Measurements from ENCODE around the gene S100A2. TPM values are rescaled to one million over a fixed set of nuclear protein-coding genes. Genes with fewer than 3 reads are reported as not detected.

The S100A2 gene
- total and polyA plus RNA-seq, 2 of the 13 experiments (the other 11 are each of a cell fraction or from before 2014, with no cell fraction given): 1.2 TPM

GRCh38 chr1:153568367-153569099 is 2.9 kb upstream of the S100A2 start (continued):
- TF ChIP-seq TCF7L2 (IDR thresholded peaks at IDR 0.05; ENCODE audit: low read depth, low read length) (no peak), TFAP4 (IDR thresholded peaks at IDR 0.05; ENCODE audit: borderline replicate concordance, low read depth) (0 out of 2 replicates have a peak, but pooled peaks have one; percentile 40), ZNF775 (CRISPR knock-in tag; IDR thresholded peaks at IDR 0.05; ENCODE audit: borderline replicate concordance) (no peak), TBX2 (CRISPR knock-in tag; IDR thresholded peaks at IDR 0.05; ENCODE audit: borderline replicate concordance) (no peak), ZSCAN31 (CRISPR knock-in tag; IDR thresholded peaks at IDR 0.05; ENCODE audit: low read depth) (no peak), ZNF317 (CRISPR knock-in tag; IDR thresholded peaks at IDR 0.05) (peak; percentile 42; the same call in 1 of the 2 replicates), ZNF431 (CRISPR knock-in tag; IDR thresholded peaks at IDR 0.05; ENCODE audit: borderline replicate concordance, low read depth) (no peak), ZBTB10 (CRISPR knock-in tag; IDR thresholded peaks at IDR 0.05; ENCODE audit: borderline replicate concordance) (0 out of 2 replicates have a peak, but pooled peaks have one; percentile 40), DMTF1 (CRISPR knock-in tag; IDR thresholded peaks at IDR 0.05) (no peak), AFF4 (CRISPR knock-in tag; IDR thresholded peaks at IDR 0.05) (no peak), DR1 (CRISPR knock-in tag; IDR thresholded peaks at IDR 0.05) (no peak), SNRNP70 (IDR thresholded peaks at IDR 0.05; ENCODE audit: low read depth, low read length) (no peak), IRF2 (CRISPR knock-in tag; IDR thresholded peaks at IDR 0.05) (peak; percentile 67; the same call in 1 of the 2 replicates), NRL (CRISPR knock-in tag; IDR thresholded peaks at IDR 0.05; ENCODE audit: borderline replicate concordance) (no peak), ZBTB26 (CRISPR knock-in tag; IDR thresholded peaks at IDR 0.05; ENCODE audit: borderline replicate concordance) (no peak; the same call in 1 of the 2 replicates), HMG20B (CRISPR knock-in tag; conservative IDR thresholded peaks at IDR 0.05) (0 out of 2 replicates have a peak, but pooled peaks have one; percentile 23)

Measured in HepG2 (cell line).